Upper lobe of left lung (tissue), 4 donors: ENCODE results near the gene ERCC8.

Experiments used
- CTCF ChIP-seq, 6 experiments: fragments of 450-650 bp in 4 of 6; fragments of 200-600 bp in 2 of 6; sonication (generic) in 2 of 6; IDR thresholded peaks; one replicate each; pipeline ENCODE4 v1.5.1; 2016 to 2019; ENCODE audit warnings: antibody characterized with exemption in 6 of 6
- EP300 ChIP-seq, 4 donors: sonication (generic); formaldehyde crosslinking; IDR thresholded peaks; one replicate each; pipeline ENCODE4 v1.5.1; 2017; ENCODE audit warnings: antibody characterized with exemption in 4 of 4, control low read depth in 2 of 4
- POLR2A ChIP-seq, 4 donors: fragments of 450-650 bp; IDR thresholded peaks; one replicate each; pipeline ENCODE4 v1.5.1; 2016 to 2017; ENCODE audit warnings: antibody characterized with exemption in 4 of 4, mild to moderate bottlenecking in 2 of 4

GRCh38 chr5:60927450-60927849 is 17.4 kb downstream of the ERCC8 start:
- TF ChIP-seq CTCF (IDR thresholded peaks at IDR 0.05): no peak
- no peak for TF ChIP-seq POLR2A (IDR thresholded peaks at IDR 0.05)
- no peak for TF ChIP-seq EP300 (IDR thresholded peaks at IDR 0.05)
